Lower leg skin (tissue), 4 donors: ENCODE data around the gene TSHZ2. TPM values are rescaled to one million over a fixed set of nuclear protein-coding genes. Genes with fewer than 3 reads are reported as not detected.

Experiments
- DNase-seq, 2 donors: peaks; one replicate each; pipeline ENCODE4 v3.0.0-alpha.2; 2019; ENCODE audit warnings: low spot score in 2 of 2
- H3K4me3 ChIP-seq: fragments of 200-600 bp; sonication (generic); 2 replicates; pipeline ENCODE4 v1.5.1; 2017; ENCODE audit warnings: mild to moderate bottlenecking, low read depth; ENCODE audit not compliant: poor library complexity, severe bottlenecking
- POLR2A ChIP-seq, 2 donors: fragments of 450-650 bp; IDR thresholded peaks; one replicate each; pipeline ENCODE4 v1.6.1; 2016 to 2017; ENCODE audit warnings: antibody characterized with exemption in 2 of 2, mild to moderate bottlenecking in 1 of 2, moderate library complexity in 1 of 2
- WGBS, 2 donors: methylation state at CpG; one replicate each; pipeline ENCODE4 v1.1.5; 2018; 5-methylcytosine and 5-hydroxymethylcytosine counted together
- intact Hi-C: fragments of 100-400 bp; cut with DNase I; formaldehyde crosslinking; loops from one replicate; pipeline ENCODE4 v1.15.0; 2023; ENCODE audit warnings: low total_unique reads
- total RNA-seq, 4 donors: library from RNA; depleted of rRNA; stranded (reverse); fragments of >200 nt; gene quantifications; one replicate each; pipeline ENCODE4 v1.1.0, GENCODE V29; 2016
- TF ChIP-seq, protein P1 (sequence below), 3 donors: fragments of 450-650 bp; IDR thresholded peaks; one replicate each; pipeline ENCODE4 v1.5.1; 2016; ENCODE audit warnings: antibody characterized with exemption in 3 of 3, mild to moderate bottlenecking in 3 of 3, moderate library complexity in 2 of 3

Gene TSHZ2
- total RNA-seq, 4 donors from 2014 or later: 8.1 to 25.7 (median 10.5) TPM

- WGBS, 2 donors: 86 to 89% methylated on average over 1 of the region's 1 CpG
- DNase-seq: no peak
- TF ChIP-seq POLR2A (IDR thresholded peaks at IDR 0.05): no peak
- TF ChIP-seq, protein P1, sequence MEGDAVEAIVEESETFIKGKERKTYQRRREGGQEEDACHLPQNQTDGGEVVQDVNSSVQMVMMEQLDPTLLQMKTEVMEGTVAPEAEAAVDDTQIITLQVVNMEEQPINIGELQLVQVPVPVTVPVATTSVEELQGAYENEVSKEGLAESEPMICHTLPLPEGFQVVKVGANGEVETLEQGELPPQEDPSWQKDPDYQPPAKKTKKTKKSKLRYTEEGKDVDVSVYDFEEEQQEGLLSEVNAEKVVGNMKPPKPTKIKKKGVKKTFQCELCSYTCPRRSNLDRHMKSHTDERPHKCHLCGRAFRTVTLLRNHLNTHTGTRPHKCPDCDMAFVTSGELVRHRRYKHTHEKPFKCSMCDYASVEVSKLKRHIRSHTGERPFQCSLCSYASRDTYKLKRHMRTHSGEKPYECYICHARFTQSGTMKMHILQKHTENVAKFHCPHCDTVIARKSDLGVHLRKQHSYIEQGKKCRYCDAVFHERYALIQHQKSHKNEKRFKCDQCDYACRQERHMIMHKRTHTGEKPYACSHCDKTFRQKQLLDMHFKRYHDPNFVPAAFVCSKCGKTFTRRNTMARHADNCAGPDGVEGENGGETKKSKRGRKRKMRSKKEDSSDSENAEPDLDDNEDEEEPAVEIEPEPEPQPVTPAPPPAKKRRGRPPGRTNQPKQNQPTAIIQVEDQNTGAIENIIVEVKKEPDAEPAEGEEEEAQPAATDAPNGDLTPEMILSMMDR (IDR thresholded peaks at IDR 0.05): no peak
- intact Hi-C loops: no loop called here
- H3K4me3 ChIP-seq: no peak overlapping the region
Observed at GRCh38 chr20:53168491-53168890, 196.3 kb downstream of the TSHZ2 start.

DNA sequence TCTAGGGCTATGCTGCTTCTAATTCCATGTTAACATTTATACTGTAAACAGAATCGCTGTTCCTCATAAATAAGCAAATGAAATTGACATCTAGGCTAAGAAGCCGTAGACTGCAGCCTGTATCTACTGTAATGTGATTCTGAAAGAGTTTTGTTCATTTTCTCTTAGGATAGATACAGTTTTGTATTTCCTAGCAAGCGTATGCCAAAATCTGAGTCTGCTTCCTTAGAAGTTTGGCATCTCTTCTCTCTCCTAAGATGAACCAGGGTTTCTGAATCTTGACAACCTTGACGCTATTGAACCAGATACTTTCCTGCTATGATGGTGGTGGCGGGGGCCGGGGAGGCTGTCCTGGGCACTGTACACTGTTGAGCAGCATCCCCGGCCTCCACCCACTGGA lies 198.0 kb downstream of the TSHZ2 start:
- 61 to 80% methylated on average over 7 of the region's 7 CpGs for WGBS, 2 donors
- H3K4me3 ChIP-seq: no peak overlapping the region
- no peak for DNase-seq
- no peak for TF ChIP-seq POLR2A (IDR thresholded peaks at IDR 0.05)
- TF ChIP-seq, protein P1 (IDR thresholded peaks at IDR 0.05): no peak
- intact Hi-C loops: no loop called here

GRCh38 chr20:53171065-53171464 lies 198.9 kb downstream of the TSHZ2 start:
- intact Hi-C loops: no loop called here
- no peak for DNase-seq
- no peak overlapping the region for H3K4me3 ChIP-seq
- 60 to 66% methylated on average over 6 of the region's 6 CpGs for WGBS, 2 donors
- TF ChIP-seq POLR2A (IDR thresholded peaks at IDR 0.05): no peak
- TF ChIP-seq, protein P1 (IDR thresholded peaks at IDR 0.05): no peak

GRCh38 chr20:53174454-53174853 lies 202.3 kb downstream of the TSHZ2 start:
- TF ChIP-seq POLR2A (IDR thresholded peaks at IDR 0.05): no peak
- TF ChIP-seq, protein P1 (IDR thresholded peaks at IDR 0.05): no peak
- 78 to 89% methylated on average over 3 of the region's 3 CpGs for WGBS, 2 donors
- H3K4me3 ChIP-seq: no peak overlapping the region
- DNase-seq: no peak
- intact Hi-C loops: no loop called here

- no peak overlapping the region for H3K4me3 ChIP-seq
- DNase-seq: no peak
- intact Hi-C loops: no loop called here
- WGBS, 2 donors: 84 to 87% methylated on average over 12 of the region's 12 CpGs
- TF ChIP-seq, protein P1 (IDR thresholded peaks at IDR 0.05): no peak
- no peak for TF ChIP-seq POLR2A (IDR thresholded peaks at IDR 0.05)
Observed at GRCh38 chr20:53175135-53175780, 203.1 kb downstream of the TSHZ2 start.

DNA sequence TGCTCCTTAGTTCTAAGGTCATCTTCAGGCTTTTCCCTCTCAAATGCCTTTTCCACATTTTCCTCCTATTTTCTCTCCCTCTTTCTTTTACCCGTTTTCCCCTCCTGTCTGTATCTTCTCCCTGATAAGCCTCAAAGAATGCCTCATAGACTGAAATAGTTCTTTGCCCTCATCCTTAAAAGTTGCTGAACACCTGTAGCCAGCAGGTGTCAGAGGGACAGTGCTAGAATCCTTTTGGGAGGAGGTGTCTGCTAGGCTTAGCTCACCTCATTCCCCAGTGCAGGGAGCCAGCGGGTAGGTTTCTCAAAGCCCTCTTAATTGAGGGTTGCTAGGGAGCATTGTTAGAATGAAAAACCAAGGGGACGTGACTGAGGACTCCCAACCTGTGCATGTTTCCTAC lies 204.0 kb downstream of the TSHZ2 start:
- TF ChIP-seq, protein P1 (IDR thresholded peaks at IDR 0.05): no peak
- TF ChIP-seq POLR2A (IDR thresholded peaks at IDR 0.05): no peak
- intact Hi-C loops: no loop called here
- whole genome bisulfite sequencing, 2 donors: 83% methylated on average over 3 of the region's 3 CpGs
- H3K4me3 ChIP-seq: no peak overlapping the region
- DNase-seq: no peak
